K562 (cell line): ENCODE results near the gene GNAT3. TPM values are rescaled to one million over a fixed set of nuclear protein-coding genes. Genes with fewer than 3 reads are reported as not detected.

Experiments used
- ATAC-seq: fragments of 200-7000 bp; cut with Tn5 transposase; 3 replicates; pipeline ENCODE4 v1.9.1; 2020; ENCODE audit warnings: moderate library complexity
- BruUV-seq: library from RNA; stranded (reverse); fragments of 400-500 nt; replicated peaks from 2 replicates; lab custom pipeline; 2021; lab: Mats Ljungman, UMichigan
- CTCF ChIA-PET: fragments of 300-600 bp; formaldehyde crosslinking; extraction: SDS; loops from one replicate; lab custom pipeline; 2021; ENCODE audit warnings: low intra/inter-chr PET ratio; lab: Yijun Ruan, JAX
- POLR2A ChIA-PET: fragments of 300-600, 350-650 bp; sonication (Branson Sonifier 250); formaldehyde crosslinking; extraction: SDS; loops from one replicate; lab custom pipeline; 2021; ENCODE audit warnings: antibody characterized with exemption, inconsistent platforms; lab: Yijun Ruan, JAX
- DNase-seq, 4 experiments: peaks; one replicate each; pipeline versions ENCODE4 v3.0.0 to v3.0.0-alpha.2; 2011 to 2018; ENCODE audit warnings: low spot score in 3 of 4, mixed read lengths in 3 of 4; ENCODE audit errors: extremely low read depth in 1 of 4
- FAIRE-seq: peaks from 2 replicates; lab custom pipeline; 2011; peaks lifted over from hg19 to GRCh38; lab: Jason Lieb, UNC
- H2AFZ ChIP-seq: 2 replicates; pipeline ENCODE4 v1.6.0; 2011; ENCODE audit warnings: low read depth, low read length, control low read depth, inconsistent platforms
- H3K27ac ChIP-seq: fragments of 200-600 bp; 3 replicates; pipeline ENCODE4 v1.8.0; 2011; ENCODE audit warnings: low read depth, mild to moderate bottlenecking, control low read depth, inconsistent platforms, low read length, moderate library complexity, mixed read lengths; ENCODE audit errors: extremely low read depth
- H3K27me3 ChIP-seq, 2 experiments: fragments of 300-600 bp in 1 of 2; 2 replicates in 1 of 2; 3 replicates in 1 of 2; pipeline versions ENCODE4 v1.6.0 to v1.8.0; 2011; ENCODE audit warnings: inconsistent platforms in 2 of 2, low read length in 2 of 2, mild to moderate bottlenecking in 1 of 2, mixed read lengths in 1 of 2, moderate library complexity in 1 of 2; ENCODE audit not compliant: control insufficient read depth in 2 of 2, insufficient read depth in 2 of 2
- H3K36me3 ChIP-seq: fragments of 300-600 bp; 3 replicates; pipeline ENCODE4 v1.8.0; 2011; ENCODE audit warnings: mild to moderate bottlenecking, low read length, inconsistent platforms; ENCODE audit not compliant: control insufficient read depth, insufficient read depth
- H3K4me1 ChIP-seq, 2 experiments: fragments of 200-600 bp in 1 of 2; replicated peaks in 1 of 2; 2 replicates in 1 of 2; 3 replicates in 1 of 2; pipeline versions ENCODE4 v1.5.1 to v1.8.0; 2011; ENCODE audit warnings: inconsistent platforms in 2 of 2, low read length in 2 of 2, mild to moderate bottlenecking in 1 of 2, mixed read lengths in 1 of 2, moderate library complexity in 1 of 2; ENCODE audit not compliant: control insufficient read depth in 2 of 2, insufficient read depth in 2 of 2
- H3K4me2 ChIP-seq: 2 replicates; pipeline ENCODE4 v1.6.1; 2011; ENCODE audit warnings: low read length, control low read depth, inconsistent platforms, mixed read lengths; ENCODE audit not compliant: insufficient read depth
- H3K4me3 ChIP-seq: fragments of 200-600 bp; sonication (generic), shearing (Covaris generic); 2 replicates; pipeline ENCODE4 v1.5.1; 2016; ENCODE audit warnings: control low read depth, inconsistent platforms
- H3K79me2 ChIP-seq: fragments of 200-600 bp; 3 replicates; pipeline ENCODE4 v1.8.0; 2011; ENCODE audit warnings: low read length, inconsistent platforms; ENCODE audit not compliant: control insufficient read depth, insufficient read depth
- H3K9ac ChIP-seq, 2 experiments: 2 replicates each; pipeline versions ENCODE4 v1.6.0 to v1.6.1; 2011; ENCODE audit warnings: low read depth in 2 of 2, low read length in 2 of 2, control low read depth in 1 of 2, inconsistent platforms in 1 of 2, mild to moderate bottlenecking in 1 of 2, mixed read lengths in 1 of 2; ENCODE audit not compliant: insufficient read depth in 1 of 2
- H3K9me1 ChIP-seq: one replicate; pipeline ENCODE4 v1.6.0; 2011; ENCODE audit warnings: inconsistent platforms, mild to moderate bottlenecking, low read length, moderate library complexity; ENCODE audit not compliant: control insufficient read depth, insufficient read depth
- H3K9me3 ChIP-seq: replicated peaks from 2 replicates; pipeline ENCODE4 v1.5.1; 2011; ENCODE audit warnings: low read depth, low read length, inconsistent platforms; ENCODE audit not compliant: control insufficient read depth, insufficient read depth
- H4K20me1 ChIP-seq: replicated peaks from 2 replicates; pipeline ENCODE4 v1.6.1; 2011; ENCODE audit warnings: low read length, inconsistent platforms, mixed read lengths; ENCODE audit not compliant: control insufficient read depth, insufficient read depth
- FOS ChIP-seq: IDR thresholded peaks from 3 replicates; pipeline ENCODE4 v1.6.1; 2011; ENCODE audit not compliant: insufficient read length; ENCODE audit errors: extremely low read depth
- HNRNPK ChIP-seq: fragments of 200-400 bp; formaldehyde crosslinking; IDR thresholded peaks from one replicate; pipeline ENCODE4 v1.6.1; 2018; ENCODE audit warnings: mild to moderate bottlenecking, low read depth, low read length; ENCODE audit not compliant: poor library complexity, severe bottlenecking
- KDM2B ChIP-seq: fragments of 250-450 bp; sonication (Bioruptor Pico); IDR thresholded peaks from 2 replicates; pipeline ENCODE4 v1.8.0; 2021; ENCODE audit warnings: mild to moderate bottlenecking, moderate library complexity
- NFRKB ChIP-seq: fragments of 450-650 bp; IDR thresholded peaks from 2 replicates; pipeline ENCODE4 v1.6.1; 2016; ENCODE audit warnings: low read depth
- POLR2A ChIP-seq: fragments of 450-650 bp; conservative IDR thresholded peaks from 2 replicates; pipeline ENCODE4 v1.6.1; 2016
- RAD21 ChIP-seq, 2 experiments: fragments of 250-450 bp in 1 of 2; fragments of 450-650 bp in 1 of 2; sonication (Bioruptor Pico) in 1 of 2; formaldehyde crosslinking in 1 of 2; IDR thresholded peaks in 1 of 2; conservative IDR thresholded peaks in 1 of 2; 2 replicates each; pipeline versions ENCODE4 v1.4.0 to v1.8.0; 2020 to 2022; ENCODE audit warnings: mild to moderate bottlenecking in 2 of 2, moderate library complexity in 1 of 2
- RCOR1 ChIP-seq, 2 experiments: IDR thresholded peaks; 2 replicates each; pipeline ENCODE4 v1.6.1; 2012; ENCODE audit warnings: low read depth in 2 of 2, low read length in 2 of 2, borderline replicate concordance in 1 of 2, improper control_type of control experiment in 1 of 2
- ZBTB8A ChIP-seq: fragments of 450-650 bp; IDR thresholded peaks from 2 replicates; pipeline ENCODE4 v1.6.1; 2018; ENCODE audit warnings: mild to moderate bottlenecking, moderate library complexity; ENCODE audit not compliant: partially characterized antibody
- ZNF354B ChIP-seq: fragments of 250-450 bp; sonication (Bioruptor Pico); IDR thresholded peaks from 2 replicates; pipeline ENCODE4 v1.4.0; 2020
- ZNF77 ChIP-seq: fragments of 250-450 bp; sonication (Bioruptor Pico); IDR thresholded peaks from 2 replicates; pipeline ENCODE4 v1.5.0; 2020
- WGBS: fragments of 100-300 bp; shearing (Covaris generic); methylation state at CpG from one replicate; pipeline ENCODE4 v1.1.6; 2016; ENCODE audit warnings: low coverage, mixed read lengths; ENCODE audit not compliant: insufficient coverage; ENCODE audit errors: missing lambda C conversion rate; 5-methylcytosine and 5-hydroxymethylcytosine counted together
- in situ Hi-C: fragments of 300-500 bp; cut with MboI; formaldehyde crosslinking; loops from 4 replicates; pipeline ENCODE4 v1.15.0; 2018; ENCODE audit warnings: inconsistent platforms, mixed read lengths
- intact Hi-C: fragments of 100-400 bp; cut with micrococcal nuclease; formaldehyde crosslinking; loops from 2 replicates; pipeline ENCODE4 v1.14.2; 2022
- polyA plus RNA-seq, 8 experiments: library from polyadenylated mRNA; depleted of rRNA in 4 of 8; stranded (reverse) in 5 of 8; unstranded in 3 of 8; fragments of >200 nt; fragmentation: Nextera tagmentation in 2 of 8; fragmentation: Illumina TruSeq in 1 of 8; extraction: Ambion mirVana in 2 of 8; extraction: Trizol in 1 of 8; gene quantifications; 2 replicates each; pipeline versions ENCODE4 v1.2.1 to v1.2.3, GENCODE V29; 2011 to 2014; ENCODE audit warnings: inconsistent platforms in 1 of 8, missing spikeins in 1 of 8
- total RNA-seq, 7 experiments: library from RNA; depleted of rRNA in 6 of 7; stranded (reverse); fragments of >200 nt in 6 of 7; fragmentation: Illumina TruSeq in 2 of 7; extraction: Trizol in 2 of 7; gene quantifications; 2 replicates each; pipeline versions ENCODE4 v1.2.1 to v1.2.3, GENCODE V29; 2011 to 2021; ENCODE audit warnings: low replicate concordance in 1 of 7
- TF ChIP-seq, protein P1 (sequence below): sonication (generic); formaldehyde crosslinking; IDR thresholded peaks from 2 replicates; pipeline ENCODE4 v1.5.0; 2020; ENCODE audit warnings: missing genetic modification reagents
- TF ChIP-seq, protein P2 (sequence below): fragments of 450-650 bp; IDR thresholded peaks from 2 replicates; pipeline ENCODE4 v1.6.1; 2016; ENCODE audit warnings: antibody characterized with exemption

The GNAT3 gene
- total and polyA plus RNA-seq, 9 of the 15 experiments (the other 6 are each of a cell fraction or from before 2014, with no cell fraction given), result not detected

DNA sequence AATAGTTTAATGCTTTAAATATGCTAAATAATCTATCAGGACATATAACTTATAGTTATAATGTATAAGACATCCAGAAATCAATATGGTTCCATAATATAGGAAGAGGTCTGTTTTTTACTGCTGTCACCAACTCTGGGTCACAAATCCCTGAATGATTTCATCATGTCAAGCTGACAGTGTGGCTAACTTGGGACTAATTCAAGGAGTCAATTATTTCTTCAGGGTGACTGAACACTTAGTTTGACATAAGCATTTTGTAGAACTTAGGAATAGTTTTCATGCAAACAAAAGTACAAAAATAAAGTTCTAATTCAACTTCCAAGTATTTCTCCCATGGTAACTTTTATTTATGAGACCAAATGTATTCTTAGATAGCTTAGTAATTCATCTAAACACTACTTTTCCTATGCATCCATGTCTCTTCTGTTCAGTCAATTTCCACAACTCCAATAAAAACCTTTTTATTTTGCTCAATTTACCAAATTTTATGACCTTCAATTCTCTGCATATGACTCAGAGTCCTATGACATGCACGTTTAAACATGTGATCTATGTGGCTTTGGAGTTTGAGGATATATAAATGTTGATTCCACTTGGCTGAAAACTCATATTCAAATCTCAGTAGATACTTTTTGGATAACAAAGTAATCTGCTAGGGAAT is 40.3 kb upstream of the GNAT3 start:
- BruUV-seq, result no TSS peak
- FAIRE-seq, result no peak
- no peak for TF ChIP-seq HNRNPK
- TF ChIP-seq ZNF354B (CRISPR knock-in tag), result no peak
- TF ChIP-seq RAD21 (CRISPR knock-in tag; conservative IDR thresholded peaks at IDR 0.05 in 1 of 2, IDR thresholded peaks at IDR 0.05 in 1 of 2), result no peak
- no peak for TF ChIP-seq NFRKB
- TF ChIP-seq, protein P1, sequence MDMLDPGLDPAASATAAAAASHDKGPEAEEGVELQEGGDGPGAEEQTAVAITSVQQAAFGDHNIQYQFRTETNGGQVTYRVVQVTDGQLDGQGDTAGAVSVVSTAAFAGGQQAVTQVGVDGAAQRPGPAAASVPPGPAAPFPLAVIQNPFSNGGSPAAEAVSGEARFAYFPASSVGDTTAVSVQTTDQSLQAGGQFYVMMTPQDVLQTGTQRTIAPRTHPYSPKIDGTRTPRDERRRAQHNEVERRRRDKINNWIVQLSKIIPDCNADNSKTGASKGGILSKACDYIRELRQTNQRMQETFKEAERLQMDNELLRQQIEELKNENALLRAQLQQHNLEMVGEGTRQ (CRISPR knock-in tag), result no peak
- no peak for TF ChIP-seq ZNF77 (CRISPR knock-in tag)
- no peak for TF ChIP-seq RCOR1 (IDR thresholded peaks at IDR 0.05; ENCODE audit: borderline replicate concordance in 1 of 2, low read depth in 2 of 2, low read length in 2 of 2)
- no peak for TF ChIP-seq KDM2B
- TF ChIP-seq, protein P2, sequence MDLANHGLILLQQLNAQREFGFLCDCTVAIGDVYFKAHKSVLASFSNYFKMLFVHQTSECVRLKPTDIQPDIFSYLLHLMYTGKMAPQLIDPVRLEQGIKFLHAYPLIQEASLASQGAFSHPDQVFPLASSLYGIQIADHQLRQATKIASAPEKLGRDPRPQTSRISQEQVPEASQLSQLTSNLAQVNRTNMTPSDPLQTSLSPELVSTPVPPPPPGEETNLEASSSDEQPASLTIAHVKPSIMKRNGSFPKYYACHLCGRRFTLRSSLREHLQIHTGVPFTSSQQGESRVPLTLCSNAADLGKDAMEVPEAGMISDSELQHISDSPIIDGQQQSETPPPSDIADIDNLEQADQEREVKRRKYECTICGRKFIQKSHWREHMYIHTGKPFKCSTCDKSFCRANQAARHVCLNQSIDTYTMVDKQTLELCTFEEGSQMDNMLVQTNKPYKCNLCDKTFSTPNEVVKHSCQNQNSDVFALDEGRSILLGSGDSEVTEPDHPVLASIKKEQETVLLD, result no peak
- no peak for TF ChIP-seq POLR2A
- no peak for TF ChIP-seq FOS
- TF ChIP-seq ZBTB8A, result no peak
- ChIA-PET POLR2A (no interaction called here), CTCF (no interaction called here)
- no peaks in the 10 kb centered on the region for H3K79me2 ChIP-seq
- H3K9me3 ChIP-seq, result no peaks in the 10 kb centered on the region
- no peak for ATAC-seq
- WGBS, result 5% methylated on average over 1 of the region's 1 CpG
- H3K4me3 ChIP-seq, result no peak overlapping the region
- no peaks in the 10 kb centered on the region for H4K20me1 ChIP-seq
- no peaks in the 10 kb centered on the region for H3K36me3 ChIP-seq
- DNase-seq, result no peak
- H3K27ac ChIP-seq, result no peak overlapping the region
- H3K4me2 ChIP-seq, result no peak overlapping the region
- no peaks in the 10 kb centered on the region for H3K27me3 ChIP-seq
- H3K9ac ChIP-seq, result no peak overlapping the region
- no peak overlapping the region for H2AFZ ChIP-seq
- in situ Hi-C loops (no loop called here), intact Hi-C loops (no loop called here)
- H3K4me1 ChIP-seq, result no peaks in the 10 kb centered on the region
- H3K9me1 ChIP-seq, result no peaks in the 10 kb centered on the region
